Body of pancreas (tissue), 4 donors: ENCODE data around the gene PERCC1.

Experiments used
- POLR2A ChIP-seq, 3 donors: fragments of 450-650 bp; IDR thresholded peaks; one replicate each; pipeline ENCODE4 v1.6.1; 2016; ENCODE audit warnings: antibody characterized with exemption in 3 of 3, mild to moderate bottlenecking in 2 of 3
- TF ChIP-seq, protein P1 (sequence below), 7 experiments: fragments of 450-650 bp in 4 of 7; fragments of 200-600 bp in 3 of 7; sonication (generic) in 3 of 7; IDR thresholded peaks; one replicate each; pipeline ENCODE4 v1.5.1; 2016 to 2019; ENCODE audit warnings: antibody characterized with exemption in 7 of 7

DNA sequence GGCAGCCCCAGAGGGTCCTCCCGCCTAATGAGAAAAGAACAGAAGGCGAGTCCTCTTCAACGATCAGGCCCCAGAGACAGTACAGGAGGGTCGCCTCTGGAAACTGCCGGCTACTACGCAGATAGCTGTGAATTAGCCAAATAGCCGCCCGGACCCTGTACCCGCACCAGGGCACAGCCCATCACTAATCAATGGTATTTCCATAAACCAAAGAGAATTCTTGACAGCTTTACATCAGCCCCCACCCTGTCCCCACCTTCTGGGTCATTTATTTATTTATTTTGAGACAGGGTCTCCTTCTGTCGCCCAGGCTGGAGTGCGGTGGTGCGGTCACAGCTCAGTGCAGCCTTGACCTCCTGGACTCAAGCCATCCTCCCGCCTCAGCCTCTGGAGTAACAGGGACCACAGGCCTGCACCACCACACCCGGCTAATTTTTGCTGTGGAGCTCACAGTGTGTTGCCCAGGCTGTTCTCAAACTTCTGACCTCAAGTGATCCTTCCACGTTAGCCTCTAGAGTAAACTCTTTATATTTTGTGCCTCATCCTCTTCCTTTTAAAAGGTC is 44.8 kb downstream of the PERCC1 start:
- TF ChIP-seq, protein P1, sequence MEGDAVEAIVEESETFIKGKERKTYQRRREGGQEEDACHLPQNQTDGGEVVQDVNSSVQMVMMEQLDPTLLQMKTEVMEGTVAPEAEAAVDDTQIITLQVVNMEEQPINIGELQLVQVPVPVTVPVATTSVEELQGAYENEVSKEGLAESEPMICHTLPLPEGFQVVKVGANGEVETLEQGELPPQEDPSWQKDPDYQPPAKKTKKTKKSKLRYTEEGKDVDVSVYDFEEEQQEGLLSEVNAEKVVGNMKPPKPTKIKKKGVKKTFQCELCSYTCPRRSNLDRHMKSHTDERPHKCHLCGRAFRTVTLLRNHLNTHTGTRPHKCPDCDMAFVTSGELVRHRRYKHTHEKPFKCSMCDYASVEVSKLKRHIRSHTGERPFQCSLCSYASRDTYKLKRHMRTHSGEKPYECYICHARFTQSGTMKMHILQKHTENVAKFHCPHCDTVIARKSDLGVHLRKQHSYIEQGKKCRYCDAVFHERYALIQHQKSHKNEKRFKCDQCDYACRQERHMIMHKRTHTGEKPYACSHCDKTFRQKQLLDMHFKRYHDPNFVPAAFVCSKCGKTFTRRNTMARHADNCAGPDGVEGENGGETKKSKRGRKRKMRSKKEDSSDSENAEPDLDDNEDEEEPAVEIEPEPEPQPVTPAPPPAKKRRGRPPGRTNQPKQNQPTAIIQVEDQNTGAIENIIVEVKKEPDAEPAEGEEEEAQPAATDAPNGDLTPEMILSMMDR (IDR thresholded peaks at IDR 0.05), result no peak
- no peak for TF ChIP-seq POLR2A (IDR thresholded peaks at IDR 0.05)
